COLO668 (cell line): Measurements from ENCODE around the gene RAPGEF5.

Experiments used
- DNase-seq: peaks from one replicate; lab custom pipeline; 2025; ENCODE audit not compliant: unreplicated experiment; lab: John Stamatoyannopoulos, UW

The RAPGEF5 gene, protein sequence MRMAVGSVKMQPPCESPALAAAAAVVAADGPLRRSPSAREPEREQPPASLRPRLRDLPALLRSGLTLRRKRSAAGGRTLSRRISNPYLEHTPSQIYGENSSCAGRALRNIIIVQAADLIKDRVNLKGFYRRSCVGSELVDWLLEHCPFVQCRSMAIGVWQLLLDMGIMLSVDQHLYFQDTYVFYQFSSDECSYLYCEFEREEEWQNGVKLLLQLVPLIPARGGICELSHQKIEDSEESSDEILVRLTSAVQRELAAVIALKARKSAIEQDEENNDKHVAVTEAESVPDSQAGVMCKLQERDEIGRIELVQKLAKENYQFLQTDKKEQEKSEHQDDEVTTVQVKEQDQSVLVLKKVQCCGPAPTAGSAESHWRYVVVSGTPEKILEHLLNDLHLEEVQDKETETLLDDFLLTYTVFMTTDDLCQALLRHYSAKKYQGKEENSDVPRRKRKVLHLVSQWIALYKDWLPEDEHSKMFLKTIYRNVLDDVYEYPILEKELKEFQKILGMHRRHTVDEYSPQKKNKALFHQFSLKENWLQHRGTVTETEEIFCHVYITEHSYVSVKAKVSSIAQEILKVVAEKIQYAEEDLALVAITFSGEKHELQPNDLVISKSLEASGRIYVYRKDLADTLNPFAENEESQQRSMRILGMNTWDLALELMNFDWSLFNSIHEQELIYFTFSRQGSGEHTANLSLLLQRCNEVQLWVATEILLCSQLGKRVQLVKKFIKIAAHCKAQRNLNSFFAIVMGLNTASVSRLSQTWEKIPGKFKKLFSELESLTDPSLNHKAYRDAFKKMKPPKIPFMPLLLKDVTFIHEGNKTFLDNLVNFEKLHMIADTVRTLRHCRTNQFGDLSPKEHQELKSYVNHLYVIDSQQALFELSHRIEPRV

DNA sequence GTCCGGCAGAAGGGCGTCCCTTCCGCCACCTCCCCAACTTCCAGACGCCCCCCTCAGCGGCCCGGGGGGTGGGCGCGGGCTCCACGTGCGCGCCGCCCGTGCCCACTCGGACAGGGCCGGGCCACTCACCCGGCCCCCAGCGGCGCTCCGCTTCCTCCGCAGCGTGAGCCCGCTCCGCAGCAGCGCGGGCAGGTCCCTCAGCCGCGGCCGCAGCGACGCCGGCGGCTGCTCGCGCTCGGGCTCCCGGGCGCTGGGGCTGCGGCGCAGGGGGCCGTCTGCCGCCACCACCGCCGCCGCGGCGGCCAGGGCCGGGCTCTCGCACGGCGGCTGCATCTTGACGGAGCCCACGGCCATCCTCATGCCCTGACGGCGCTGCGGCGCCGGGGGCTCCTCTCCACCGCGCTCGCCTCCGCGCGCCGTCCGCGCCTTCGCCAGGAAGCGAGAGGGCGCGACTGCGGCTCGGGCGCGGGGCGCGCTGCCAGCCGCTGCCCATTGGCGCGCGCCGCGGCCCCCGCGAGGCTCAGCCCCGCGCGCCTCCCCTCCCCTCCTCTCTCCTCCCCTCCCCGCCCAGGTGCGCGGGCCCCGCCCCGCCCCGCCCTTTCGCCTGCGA, at the start of gene RAPGEF5:
RAPGEF5 (minus strand) TSS at position 454 of the 610 bp plus-strand sequence; CDS start at position 360, 94 bp downstream.
- peak; percentile 95 for DNase-seq

DNA sequence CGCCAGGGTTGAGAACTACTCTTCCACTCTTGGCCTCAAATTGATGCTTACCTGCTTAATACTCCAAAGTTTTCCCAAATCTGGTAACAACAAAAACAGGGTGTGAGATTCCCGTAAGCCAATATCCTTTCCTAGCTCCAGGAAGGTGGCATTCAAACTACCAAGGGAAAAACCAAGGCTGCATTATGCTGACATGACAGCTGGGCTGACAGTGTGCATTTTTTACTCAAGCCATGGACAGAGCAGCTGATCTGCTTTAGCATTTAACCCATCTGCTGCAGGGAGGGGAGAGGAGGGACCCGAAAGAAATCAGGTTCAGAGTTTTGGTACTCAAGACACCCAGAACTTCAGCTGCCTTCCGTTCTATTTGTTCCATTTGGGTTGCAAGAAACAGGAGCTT, 49.8 kb upstream of the RAPGEF5 start:
- DNase-seq: no peak

DNA sequence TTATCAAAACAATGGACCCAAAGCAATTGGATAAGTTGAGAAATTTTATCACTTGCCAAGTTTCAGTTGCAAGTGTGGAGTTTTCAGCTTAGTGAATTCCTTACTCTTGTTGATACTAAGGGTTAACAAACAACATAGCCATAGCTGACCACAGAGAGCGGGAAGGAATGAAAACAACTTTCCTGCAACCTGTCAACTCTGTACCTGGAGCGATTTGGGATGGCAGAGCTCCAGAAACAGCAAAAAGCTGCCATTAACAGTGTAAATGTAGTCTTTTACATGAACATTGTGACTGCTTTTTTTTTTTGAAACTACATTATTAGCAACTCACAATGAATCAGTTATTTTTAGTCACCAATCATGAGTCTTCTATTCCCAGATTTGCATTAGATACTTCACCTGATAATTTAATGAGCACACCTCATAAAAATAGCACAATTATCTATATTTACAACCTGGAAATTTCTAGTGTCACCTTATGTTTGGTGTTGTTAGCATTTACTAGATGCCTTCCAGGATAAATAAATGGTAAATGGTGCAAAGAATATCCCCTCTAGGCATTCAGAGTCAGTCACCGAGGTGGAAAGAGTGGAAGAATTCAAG, 47.6 kb upstream of the RAPGEF5 start:
- DNase-seq: no peak

DNA sequence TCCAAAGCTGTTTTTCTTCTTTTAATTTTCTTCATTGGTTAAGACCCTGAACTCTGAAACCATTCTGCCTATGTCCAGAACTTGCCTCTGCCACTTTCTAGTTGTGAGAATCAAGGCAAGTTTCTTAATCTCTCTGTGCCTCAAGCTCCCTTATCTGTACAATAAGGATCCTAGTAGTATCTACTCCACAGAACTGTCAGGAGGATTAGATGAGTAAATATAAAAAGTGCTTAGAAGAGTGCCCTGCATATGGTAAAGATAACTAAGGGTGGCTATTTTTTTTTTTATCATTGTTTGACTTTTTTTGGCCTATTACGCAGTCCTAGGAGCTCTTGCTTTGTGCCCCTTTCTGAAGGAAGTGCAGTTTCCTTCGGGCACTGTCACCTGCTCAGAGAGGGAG, 46.4 kb upstream of the RAPGEF5 start:
- no peak for DNase-seq

DNA sequence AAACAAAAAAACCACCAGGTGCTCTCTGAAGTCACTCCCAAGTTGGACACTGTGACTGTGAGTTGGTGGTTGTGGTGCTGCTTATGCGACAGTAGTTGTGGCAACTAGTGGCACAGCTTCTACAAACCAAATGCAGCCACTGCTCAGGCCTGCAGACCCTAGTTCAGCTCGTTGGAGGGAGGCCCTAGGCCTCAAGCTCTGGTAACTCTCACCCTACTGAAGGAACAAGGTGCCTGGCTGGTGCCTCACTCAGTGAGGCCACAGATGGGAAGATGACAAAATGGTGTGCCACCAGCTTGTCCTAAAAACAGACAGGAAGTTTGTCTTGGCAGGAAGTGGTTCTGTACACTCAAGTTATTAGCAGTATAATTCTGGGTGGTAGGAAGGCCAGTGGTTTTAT, 45.3 kb upstream of the RAPGEF5 start:
- DNase-seq: no peak

DNA sequence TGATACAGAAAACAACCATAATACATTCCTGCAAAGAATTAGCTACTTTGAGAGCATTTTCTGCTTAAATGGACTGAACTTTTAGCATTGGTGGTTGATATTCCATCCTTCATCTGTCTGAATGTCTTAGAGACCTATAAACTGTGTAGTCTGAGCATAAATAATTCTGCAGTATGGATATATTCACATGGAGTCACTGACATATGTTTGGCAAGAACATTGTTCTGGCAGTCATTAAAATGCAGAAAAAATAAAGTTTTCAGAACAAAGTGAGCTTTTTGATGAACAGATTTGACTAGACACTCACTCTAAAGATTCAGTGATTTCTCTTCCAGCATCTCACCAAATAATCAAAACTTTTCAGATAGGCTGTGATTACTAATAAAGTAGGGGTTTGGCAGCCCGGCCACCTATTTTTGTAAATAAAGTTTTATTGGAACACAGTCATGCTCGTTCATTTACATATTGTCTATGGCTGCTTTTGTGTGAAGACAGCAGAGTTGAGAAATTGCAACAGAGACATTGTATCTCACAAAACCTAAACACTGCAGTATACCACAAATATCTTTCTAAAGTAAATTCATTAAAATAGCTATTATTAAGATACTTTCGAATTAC, 44.1 kb upstream of the RAPGEF5 start:
- no peak for DNase-seq

DNA sequence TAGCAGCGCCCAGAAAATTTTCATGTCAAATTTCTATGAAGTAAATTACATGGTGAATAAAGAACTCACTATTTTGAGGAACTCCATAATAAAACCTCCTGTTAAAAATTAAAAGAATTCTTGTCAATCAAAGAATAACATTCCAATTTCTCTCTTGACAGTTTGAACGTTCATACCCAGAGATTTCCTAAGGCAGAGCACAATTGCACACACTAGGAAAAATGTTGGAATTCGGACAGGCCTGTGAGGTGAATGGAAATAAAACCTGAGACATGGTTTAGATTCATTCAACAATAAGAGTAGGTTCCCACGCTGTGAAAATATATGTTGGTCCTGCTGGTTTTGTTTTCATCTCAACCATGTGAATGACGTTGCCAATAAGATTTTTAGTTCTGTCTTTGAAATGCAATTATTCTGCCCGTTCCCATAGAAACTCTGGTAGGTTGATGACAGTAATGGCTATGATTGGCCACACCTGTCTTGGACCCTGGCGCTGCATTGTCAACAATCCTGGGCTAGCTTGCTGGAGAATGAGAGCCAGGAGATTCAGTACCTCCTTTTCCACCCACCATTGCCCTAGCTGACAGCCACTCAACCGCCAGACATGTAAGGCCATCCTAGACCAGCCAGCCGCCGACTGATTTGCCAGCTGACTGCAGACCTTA, 43.3 kb upstream of the RAPGEF5 start:
- DNase-seq: no peak

DNA sequence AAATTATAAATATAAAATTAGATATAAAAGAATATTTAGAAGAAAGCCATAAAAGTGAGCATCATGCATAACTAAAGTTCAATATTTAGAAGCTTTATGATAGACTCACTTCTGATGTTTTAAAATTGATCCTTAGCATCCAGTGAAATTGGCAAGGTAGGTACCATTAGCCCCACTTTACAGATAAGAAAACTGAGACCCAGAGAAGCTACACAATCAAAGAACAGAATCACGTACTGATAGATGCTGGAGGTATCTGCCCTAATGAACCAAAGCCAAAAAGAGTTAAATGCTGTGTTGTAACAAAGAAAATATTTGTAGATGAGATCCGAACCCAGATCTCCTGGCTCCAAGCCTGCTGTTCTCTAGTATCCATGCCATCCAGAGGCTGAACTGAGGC, 42.6 kb upstream of the RAPGEF5 start:
- DNase-seq: no peak

DNA sequence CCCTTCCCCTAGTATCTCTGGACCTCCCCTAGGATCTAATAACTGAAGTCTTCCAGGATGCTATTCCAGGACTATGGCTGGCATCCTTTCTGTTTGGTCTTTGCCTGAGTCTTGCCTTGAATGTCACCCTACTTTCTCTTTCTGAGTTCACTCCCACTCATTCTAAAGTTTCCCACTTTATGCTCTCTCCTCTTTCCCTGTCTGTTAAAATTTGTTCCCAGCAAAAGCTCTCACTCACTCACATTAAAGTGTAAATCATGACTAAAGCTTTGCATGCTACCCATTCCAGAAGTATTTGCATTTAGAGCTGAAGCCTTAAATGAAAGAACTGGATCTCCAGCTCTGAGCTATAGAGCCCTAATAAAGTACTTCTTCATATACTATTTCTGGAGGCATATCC, 42.1 kb upstream of the RAPGEF5 start:
- no peak for DNase-seq

DNA sequence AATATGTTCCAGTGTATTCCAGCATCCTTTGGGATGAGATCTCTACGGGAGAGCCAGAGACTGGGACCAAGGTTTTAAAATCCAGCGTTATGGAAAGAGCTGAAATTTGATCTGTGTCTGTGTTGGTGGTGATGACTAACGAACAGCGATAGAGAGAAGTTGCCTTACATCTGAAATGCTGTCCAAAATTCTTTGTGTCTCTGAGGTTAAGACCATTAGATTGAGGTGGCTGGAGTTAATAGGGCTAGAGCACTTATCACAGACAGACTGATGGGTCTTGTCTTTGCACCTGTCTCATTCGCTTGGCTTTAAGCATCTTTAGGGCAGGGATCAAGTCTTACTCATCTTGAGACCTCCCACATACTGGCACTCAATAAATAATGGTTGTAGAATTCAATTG, 41.0 kb upstream of the RAPGEF5 start:
- DNase-seq: no peak

DNA sequence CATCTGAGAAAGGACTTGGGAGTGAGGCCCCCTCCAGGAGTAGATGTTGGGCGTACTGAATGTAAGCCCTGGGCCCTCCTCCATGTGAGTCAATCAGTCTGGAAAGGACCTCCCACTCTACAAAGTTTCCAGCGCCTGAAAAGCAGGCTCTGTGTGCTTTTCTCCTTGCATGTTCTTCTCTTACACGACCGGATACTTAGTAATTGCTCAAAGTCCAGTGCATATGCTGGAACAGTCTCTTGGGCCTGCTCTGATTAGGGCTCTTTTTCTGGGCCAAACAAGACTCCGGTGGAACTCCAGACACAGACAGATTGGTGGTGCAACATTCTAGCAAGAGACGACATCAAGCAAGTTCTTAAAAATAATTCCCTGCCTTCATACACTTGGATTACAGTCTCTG, 38.3 kb upstream of the RAPGEF5 start:
- no peak for DNase-seq

DNA sequence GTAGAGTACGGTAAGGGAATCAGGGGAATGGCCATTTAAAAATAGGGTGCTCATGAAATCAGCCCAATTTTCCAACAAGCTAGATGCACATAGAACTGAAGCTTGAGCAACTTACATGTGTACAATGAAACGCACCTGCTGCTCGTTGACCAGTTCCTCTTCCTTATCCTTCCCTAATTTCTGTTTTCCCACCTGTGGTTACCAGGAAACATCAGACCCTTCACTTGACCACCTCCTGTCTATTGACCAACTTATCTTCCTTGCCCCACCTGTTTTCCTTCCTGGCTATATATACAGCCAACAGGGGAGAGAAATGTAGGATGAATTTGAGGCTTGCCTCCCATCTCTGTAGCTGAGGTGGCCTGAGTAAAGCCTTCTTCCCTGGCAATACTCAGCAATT, 37.8 kb upstream of the RAPGEF5 start:
- DNase-seq: peak; percentile 63

DNA sequence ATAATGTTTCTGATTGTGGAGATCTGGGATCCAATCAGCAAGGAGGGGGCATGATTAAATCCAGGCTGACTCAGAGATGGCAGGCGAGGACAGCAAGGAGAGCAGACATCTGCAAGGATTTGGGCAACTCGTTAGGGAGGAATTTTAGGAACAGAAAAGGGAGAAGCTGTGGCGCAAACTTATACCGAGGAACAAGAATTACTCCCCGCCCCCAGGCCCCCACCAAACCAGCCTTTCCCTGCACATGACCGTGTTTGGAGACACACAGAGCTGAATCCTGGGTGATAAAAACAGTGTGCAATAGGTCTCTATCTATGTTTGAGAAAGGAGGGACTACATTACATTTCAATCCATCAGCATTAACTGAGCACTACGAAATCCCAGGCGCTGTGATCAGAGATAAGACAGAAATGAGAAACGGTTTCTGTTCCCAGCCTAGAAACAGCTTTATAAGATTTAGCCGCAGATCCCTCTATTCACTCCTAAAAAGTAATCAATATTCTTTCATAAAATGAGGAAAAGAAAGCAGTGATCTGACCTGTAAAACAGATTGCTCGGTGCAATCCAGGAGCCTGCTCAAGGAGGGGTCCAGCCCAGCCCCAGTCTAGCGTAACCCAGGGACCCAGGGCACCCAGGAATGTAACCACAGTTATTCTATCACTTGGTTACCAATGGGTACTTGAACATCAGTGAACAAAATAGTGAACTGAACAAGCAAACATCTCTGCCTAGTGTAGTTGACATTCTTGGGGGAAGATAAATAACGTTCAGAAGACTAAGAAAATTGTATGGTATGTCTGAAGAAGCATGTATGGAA, 37.2 kb upstream of the RAPGEF5 start:
- DNase-seq: peak; percentile 44

DNA sequence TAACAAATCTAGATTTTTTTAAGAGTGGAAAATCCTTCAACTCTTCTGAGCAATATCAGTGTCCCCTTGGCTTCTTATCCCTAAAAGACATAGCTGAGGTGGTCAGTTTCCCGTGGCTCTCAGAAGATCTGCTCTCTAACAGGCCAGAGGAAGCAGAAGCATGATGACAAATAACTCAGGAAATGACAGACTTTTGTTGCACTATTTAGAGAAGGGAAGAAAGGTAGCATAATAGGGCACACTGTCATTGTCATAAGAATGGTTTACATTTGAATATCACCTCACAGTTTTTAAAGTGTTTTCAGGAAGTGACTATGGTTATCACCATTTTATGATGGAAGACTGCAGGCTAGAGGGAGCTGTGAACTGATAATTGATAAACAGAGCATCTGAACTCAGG, 33.6 kb upstream of the RAPGEF5 start:
- no peak for DNase-seq

DNA sequence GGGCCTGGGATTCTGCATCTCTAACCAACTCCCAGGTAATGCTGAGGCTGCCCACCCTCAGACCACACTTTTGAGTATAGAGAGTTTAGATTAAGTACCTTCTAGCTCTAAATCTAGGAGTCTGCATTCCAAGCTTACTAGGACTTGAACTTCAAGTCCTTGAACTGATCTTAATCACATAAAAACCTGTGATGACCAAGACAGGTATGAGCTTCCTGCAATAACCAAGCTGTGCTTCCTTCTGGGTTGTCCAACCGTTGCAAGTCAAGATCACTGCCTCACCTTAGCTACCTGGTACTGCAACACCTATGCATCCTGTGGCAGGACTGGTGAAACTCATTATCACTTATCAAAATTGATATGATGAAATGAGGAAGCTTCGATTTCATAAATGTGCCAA, 32.9 kb upstream of the RAPGEF5 start:
- DNase-seq: no peak

DNA sequence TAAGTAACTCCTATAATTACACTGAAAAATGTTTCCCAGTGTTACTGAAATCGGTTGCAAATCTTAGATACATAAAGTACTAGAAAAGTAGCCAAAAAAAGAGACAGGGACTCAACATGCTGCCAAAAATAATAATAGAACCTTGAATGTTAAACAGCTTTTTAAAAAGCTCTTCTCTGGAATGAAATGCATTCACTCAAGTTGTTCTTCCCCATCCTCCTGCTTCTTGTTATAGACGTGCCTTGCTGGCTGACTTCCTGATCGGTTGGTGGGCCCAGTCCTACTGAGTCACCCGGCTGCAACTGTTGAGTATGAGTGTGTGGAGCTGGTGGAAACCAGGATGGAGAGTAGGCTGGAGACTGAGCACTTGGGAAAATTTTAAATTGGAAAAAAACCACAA, 30.6 kb upstream of the RAPGEF5 start:
- no peak for DNase-seq

DNA sequence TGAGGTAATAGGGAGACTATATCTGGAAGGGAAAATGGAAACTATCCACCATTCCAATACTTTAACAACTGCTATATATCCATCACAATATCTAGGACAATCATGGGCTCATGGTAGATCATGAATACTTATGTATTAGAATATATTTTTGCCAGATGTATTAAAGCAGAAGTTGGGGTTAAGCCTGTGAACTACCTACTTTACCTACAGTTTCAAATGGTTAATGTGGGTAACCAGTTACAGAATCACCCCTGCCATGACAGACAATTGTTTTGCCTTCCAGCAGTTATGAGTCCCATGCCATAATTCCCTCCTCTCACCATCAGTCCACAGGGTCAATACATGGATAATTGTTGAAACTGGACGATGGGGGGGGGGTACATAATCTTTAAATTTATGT, 29.9 kb upstream of the RAPGEF5 start:
- no peak for DNase-seq

DNA sequence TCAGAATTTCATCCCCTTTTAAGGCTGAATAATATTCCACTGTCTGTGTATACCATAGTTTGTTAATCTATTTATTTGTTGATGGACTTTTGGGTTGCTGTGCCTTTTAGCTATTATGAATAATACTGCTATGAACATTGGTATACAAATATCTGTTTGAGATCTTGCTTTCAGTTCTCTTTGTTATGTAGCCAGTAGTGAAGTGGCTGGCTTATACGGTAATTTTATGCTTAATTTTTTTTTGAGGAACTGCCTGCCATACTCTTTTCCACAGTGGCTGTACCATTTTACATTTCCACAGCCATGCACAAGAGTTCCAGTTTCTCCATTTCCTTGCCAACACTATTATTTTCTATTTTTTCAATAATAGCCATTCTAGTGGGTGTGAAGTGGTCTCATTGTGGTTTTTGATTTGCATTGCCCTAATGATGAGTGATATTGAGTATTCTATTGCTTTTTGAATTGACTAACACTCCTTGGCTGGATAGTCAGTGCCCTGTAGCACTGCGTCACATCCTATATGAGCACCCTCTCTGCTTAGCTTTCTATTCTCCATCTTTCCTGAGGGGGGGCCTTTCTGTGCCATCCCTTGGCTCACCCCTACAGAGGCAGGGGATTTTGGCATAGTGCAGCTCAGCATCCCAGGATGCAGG, 29.4 kb upstream of the RAPGEF5 start:
- no peak for DNase-seq

DNA sequence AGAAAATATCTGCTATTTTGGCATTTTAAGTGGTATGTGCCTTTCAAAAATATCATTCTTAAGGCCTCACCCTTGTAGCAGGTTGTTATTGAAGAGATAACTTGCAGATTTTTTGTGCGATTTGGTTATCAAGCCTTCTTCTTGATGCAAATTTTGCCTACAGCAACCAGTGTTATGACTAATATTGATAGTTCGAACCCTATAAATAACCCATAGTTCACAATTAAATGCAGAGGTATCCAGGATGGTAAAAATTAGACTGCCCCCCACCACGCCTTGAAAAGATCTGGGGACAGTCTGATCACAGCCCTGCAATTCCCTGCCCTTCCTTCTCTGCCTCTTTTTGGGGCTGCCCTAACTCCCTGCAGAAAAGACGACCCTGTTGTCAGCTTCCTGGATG, 28.4 kb upstream of the RAPGEF5 start:
- DNase-seq: no peak
